ENCODE data around the gene FRMPD4.

FRMPD4 gene

GRCh38 chrX:12344954-12345353 is 206.7 kb downstream of the FRMPD4 start:
- H3K27me3 Mint-ChIP-seq = no peaks in the 10 kb centered on the region
- H3K36me3 Mint-ChIP-seq = no peaks in the 10 kb centered on the region

GRCh38 chrX:12349201-12349600 is 210.9 kb downstream of the FRMPD4 start:
- no peak overlapping the region for H3K4me3 Mint-ChIP-seq
- no peaks in the 10 kb centered on the region for H3K36me3 Mint-ChIP-seq
- CTCF ChIA-PET = no interaction called here
- no peaks in the 10 kb centered on the region for H3K4me1 Mint-ChIP-seq
- no peak overlapping the region for H3K27ac Mint-ChIP-seq
- H3K9me3 Mint-ChIP-seq = no peaks in the 10 kb centered on the region
- no peaks in the 10 kb centered on the region for H3K27me3 Mint-ChIP-seq
- no peak for DNase-seq

More at GRCh38 chrX:12344954-12345353, 206.7 kb downstream of the FRMPD4 start:
- Mint-ChIP-seq H3K9me3 (no peaks in the 10 kb centered on the region), H3K27ac (no peak overlapping the region), H3K4me3 (no peak overlapping the region), H3K4me1 (no peaks in the 10 kb centered on the region)
- DNase-seq = no peak
- CTCF ChIA-PET = no interaction called here

DNA sequence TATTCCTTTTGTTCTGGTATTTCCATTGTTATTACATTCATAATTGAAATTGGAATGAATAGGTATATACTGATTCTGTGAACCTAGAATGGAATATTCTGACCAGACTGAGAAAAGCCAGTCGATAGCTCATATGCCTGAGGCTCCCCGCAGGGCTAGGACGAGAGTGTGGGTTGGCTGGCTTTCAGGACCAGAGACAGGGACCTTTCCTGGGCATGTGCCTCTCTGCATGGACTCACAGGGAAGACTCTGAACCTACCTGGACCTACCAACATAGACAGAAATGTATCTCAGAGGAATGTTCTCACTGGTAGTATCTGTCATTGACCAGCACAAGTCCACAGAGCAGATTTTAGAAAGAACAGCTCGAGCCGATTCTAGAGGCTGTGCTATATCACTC is 214.6 kb downstream of the FRMPD4 start:
- no peak overlapping the region for H3K27ac Mint-ChIP-seq
- H3K9me3 Mint-ChIP-seq = no peaks in the 10 kb centered on the region
- no peaks in the 10 kb centered on the region for H3K36me3 Mint-ChIP-seq
- no peak for DNase-seq
- H3K4me3 Mint-ChIP-seq = no peak overlapping the region
- no peaks in the 10 kb centered on the region for H3K4me1 Mint-ChIP-seq
- CTCF ChIA-PET = no interaction called here
- H3K27me3 Mint-ChIP-seq = no peaks in the 10 kb centered on the region

DNA sequence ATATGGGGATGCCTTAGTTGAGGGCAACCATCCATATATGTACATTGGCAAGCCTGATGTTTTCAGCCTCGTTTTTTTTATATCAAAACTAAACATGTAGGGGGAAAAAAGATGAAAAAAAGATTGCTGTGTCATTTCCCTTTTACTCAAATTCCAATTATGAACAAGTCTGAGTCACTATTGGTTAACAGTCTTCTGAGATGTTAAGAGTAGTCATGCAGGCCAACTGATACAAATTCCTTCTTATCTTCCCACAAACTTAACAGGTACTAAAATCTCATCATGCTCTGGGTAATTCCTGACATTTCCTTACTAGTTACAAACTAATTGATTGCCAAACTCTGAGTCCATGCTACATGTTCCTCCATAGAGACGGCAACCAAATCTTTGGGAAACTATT is 222.1 kb downstream of the FRMPD4 start:
- H3K27me3 Mint-ChIP-seq = no peaks in the 10 kb centered on the region
- H3K36me3 Mint-ChIP-seq = no peaks in the 10 kb centered on the region
- DNase-seq = no peak
- H3K9me3 Mint-ChIP-seq = no peaks in the 10 kb centered on the region
- H3K4me3 Mint-ChIP-seq = no peak overlapping the region
- no peak overlapping the region for H3K27ac Mint-ChIP-seq
- H3K4me1 Mint-ChIP-seq = no peaks in the 10 kb centered on the region
- CTCF ChIA-PET = no interaction called here

GRCh38 chrX:12360986-12361598 is 222.8 kb downstream of the FRMPD4 start:
- no peak overlapping the region for H3K4me3 Mint-ChIP-seq
- no peaks in the 10 kb centered on the region for H3K4me1 Mint-ChIP-seq
- no peak for DNase-seq
- no peaks in the 10 kb centered on the region for H3K27me3 Mint-ChIP-seq
- CTCF ChIA-PET = no interaction called here
- H3K36me3 Mint-ChIP-seq = no peaks in the 10 kb centered on the region
- H3K27ac Mint-ChIP-seq = no peak overlapping the region
- H3K9me3 Mint-ChIP-seq = no peaks in the 10 kb centered on the region

DNA sequence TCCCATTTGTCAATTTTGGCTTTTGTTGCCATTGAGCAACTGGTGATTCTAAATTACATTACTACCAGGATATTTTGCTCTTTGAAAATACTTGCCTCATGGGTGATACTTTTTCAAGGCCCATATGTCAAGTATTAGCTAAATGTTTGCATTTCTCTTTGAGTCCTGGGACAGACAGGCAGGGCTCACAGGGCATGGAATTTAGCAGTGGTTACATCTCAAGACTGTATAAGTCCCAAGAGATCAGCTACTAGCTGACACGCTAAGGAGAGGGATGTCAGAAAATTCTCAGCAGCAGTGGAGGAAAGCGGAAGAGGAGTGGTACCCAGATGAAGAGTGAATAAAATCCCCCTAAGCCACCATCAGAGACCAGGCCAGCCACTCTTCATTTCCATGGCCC is 224.9 kb downstream of the FRMPD4 start:
- no peak overlapping the region for H3K4me3 Mint-ChIP-seq
- no peaks in the 10 kb centered on the region for H3K36me3 Mint-ChIP-seq
- CTCF ChIA-PET = no interaction called here
- H3K27ac Mint-ChIP-seq = no peak overlapping the region
- H3K27me3 Mint-ChIP-seq = no peaks in the 10 kb centered on the region
- no peak for DNase-seq
- H3K9me3 Mint-ChIP-seq = no peaks in the 10 kb centered on the region
- H3K4me1 Mint-ChIP-seq = no peaks in the 10 kb centered on the region

- no peaks in the 10 kb centered on the region for H3K36me3 Mint-ChIP-seq
- no peaks in the 10 kb centered on the region for H3K4me1 Mint-ChIP-seq
- H3K27me3 Mint-ChIP-seq = no peaks in the 10 kb centered on the region
- CTCF ChIA-PET = no interaction called here
- DNase-seq = no peak
- H3K4me3 Mint-ChIP-seq = no peak overlapping the region
- no peak overlapping the region for H3K27ac Mint-ChIP-seq
- H3K9me3 Mint-ChIP-seq = no peaks in the 10 kb centered on the region
Measured at GRCh38 chrX:12366440-12366839, 228.2 kb downstream of the FRMPD4 start.

DNA sequence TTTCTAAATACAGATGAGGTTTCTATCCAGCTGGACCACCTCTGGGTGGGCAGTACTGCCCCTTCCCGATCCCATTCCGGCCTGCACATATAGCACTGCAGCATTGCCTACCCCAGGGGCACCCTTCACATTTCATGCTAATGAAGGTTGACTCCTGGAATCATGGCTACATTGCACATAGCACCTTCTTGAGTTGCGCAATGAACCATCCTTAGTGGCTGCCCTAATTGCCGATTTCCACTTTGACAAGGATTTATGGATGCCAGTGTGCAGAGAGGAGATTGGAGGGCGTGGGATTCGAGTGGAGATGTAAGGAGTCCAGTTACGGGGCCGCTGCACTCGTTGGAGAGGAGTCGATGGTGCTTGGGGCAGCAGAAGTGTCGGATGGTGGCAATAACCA is 229.0 kb downstream of the FRMPD4 start:
- CTCF ChIA-PET = no interaction called here
- no peak for DNase-seq
- no peaks in the 10 kb centered on the region for H3K36me3 Mint-ChIP-seq
- no peaks in the 10 kb centered on the region for H3K27me3 Mint-ChIP-seq
- H3K4me3 Mint-ChIP-seq = no peak overlapping the region
- no peaks in the 10 kb centered on the region for H3K4me1 Mint-ChIP-seq
- H3K27ac Mint-ChIP-seq = no peak overlapping the region
- H3K9me3 Mint-ChIP-seq = no peaks in the 10 kb centered on the region

- CTCF ChIA-PET = no interaction called here
- Mint-ChIP-seq H3K27me3 (no peaks in the 10 kb centered on the region), H3K4me1 (no peaks in the 10 kb centered on the region), H3K9me3 (no peaks in the 10 kb centered on the region), H3K36me3 (no peaks in the 10 kb centered on the region), H3K27ac (no peak overlapping the region), H3K4me3 (no peak overlapping the region)
- no peak for DNase-seq
Measured at GRCh38 chrX:12370497-12370986, 232.3 kb downstream of the FRMPD4 start.

- no peak for DNase-seq
- no peaks in the 10 kb centered on the region for H3K36me3 Mint-ChIP-seq
- H3K27me3 Mint-ChIP-seq = no peaks in the 10 kb centered on the region
- H3K9me3 Mint-ChIP-seq = no peaks in the 10 kb centered on the region
- no peak overlapping the region for H3K27ac Mint-ChIP-seq
- no peaks in the 10 kb centered on the region for H3K4me1 Mint-ChIP-seq
- CTCF ChIA-PET = no interaction called here
- H3K4me3 Mint-ChIP-seq = no peak overlapping the region
Measured at GRCh38 chrX:12372111-12372510, 233.8 kb downstream of the FRMPD4 start.

GRCh38 chrX:12374286-12374685 is 236.0 kb downstream of the FRMPD4 start:
- H3K4me3 Mint-ChIP-seq = no peak overlapping the region
- no peaks in the 10 kb centered on the region for H3K36me3 Mint-ChIP-seq
- CTCF ChIA-PET = interaction anchor here (0.7 kb wide), 1 partner anchor 334 kb away, joined by 3 read pairs; no protein-coding TSS in a partner anchor
- no peaks in the 10 kb centered on the region for H3K4me1 Mint-ChIP-seq
- no peak overlapping the region for H3K27ac Mint-ChIP-seq
- DNase-seq = no peak
- H3K27me3 Mint-ChIP-seq = no peaks in the 10 kb centered on the region
- no peaks in the 10 kb centered on the region for H3K9me3 Mint-ChIP-seq

GRCh38 chrX:12378253-12378652 is 240.0 kb downstream of the FRMPD4 start:
- Mint-ChIP-seq H3K36me3 (no peaks in the 10 kb centered on the region), H3K4me3 (no peak overlapping the region), H3K9me3 (no peaks in the 10 kb centered on the region)

GRCh38 chrX:12378706-12379105 is 240.4 kb downstream of the FRMPD4 start:
- CTCF ChIA-PET = no interaction called here
- Mint-ChIP-seq H3K4me3 (no peak overlapping the region), H3K27me3 (no peaks in the 10 kb centered on the region), H3K27ac (no peak overlapping the region), H3K36me3 (no peaks in the 10 kb centered on the region), H3K4me1 (no peaks in the 10 kb centered on the region), H3K9me3 (no peaks in the 10 kb centered on the region)
- no peak for DNase-seq

More at GRCh38 chrX:12378253-12378652, 240.0 kb downstream of the FRMPD4 start:
- no peaks in the 10 kb centered on the region for H3K27me3 Mint-ChIP-seq
- H3K27ac Mint-ChIP-seq = no peak overlapping the region
- no peaks in the 10 kb centered on the region for H3K4me1 Mint-ChIP-seq
- DNase-seq = no peak
- CTCF ChIA-PET = no interaction called here

- Mint-ChIP-seq H3K27ac (no peak overlapping the region), H3K27me3 (no peaks in the 10 kb centered on the region), H3K4me1 (no peaks in the 10 kb centered on the region), H3K36me3 (no peaks in the 10 kb centered on the region), H3K9me3 (no peaks in the 10 kb centered on the region), H3K4me3 (no peak overlapping the region)
- DNase-seq = no peak
- CTCF ChIA-PET = no interaction called here
Measured at GRCh38 chrX:12379671-12380070, 241.4 kb downstream of the FRMPD4 start.

DNA sequence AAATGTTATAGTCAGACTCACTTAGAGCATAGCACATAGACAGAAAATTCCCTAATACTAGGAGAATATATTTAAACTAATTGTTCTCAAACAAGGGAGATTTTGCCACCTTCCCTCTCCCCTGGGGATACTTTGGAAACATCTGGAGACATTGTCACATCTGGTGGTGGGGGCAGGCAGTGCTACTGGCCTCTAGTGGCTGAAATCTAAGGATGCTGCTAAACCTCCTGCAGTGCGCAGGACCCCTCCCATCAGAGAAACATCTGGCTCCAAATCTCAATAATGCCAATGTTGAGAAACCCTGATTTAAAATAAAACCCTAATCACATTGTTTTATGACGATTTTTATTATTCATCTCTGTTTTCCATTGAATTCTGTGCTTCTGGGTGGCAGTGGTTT is 244.9 kb downstream of the FRMPD4 start:
- H3K36me3 Mint-ChIP-seq = no peaks in the 10 kb centered on the region
- CTCF ChIA-PET = no interaction called here
- no peaks in the 10 kb centered on the region for H3K9me3 Mint-ChIP-seq
- H3K4me3 Mint-ChIP-seq = no peak overlapping the region
- no peaks in the 10 kb centered on the region for H3K27me3 Mint-ChIP-seq
- no peak overlapping the region for H3K27ac Mint-ChIP-seq
- no peak for DNase-seq
- no peaks in the 10 kb centered on the region for H3K4me1 Mint-ChIP-seq

DNA sequence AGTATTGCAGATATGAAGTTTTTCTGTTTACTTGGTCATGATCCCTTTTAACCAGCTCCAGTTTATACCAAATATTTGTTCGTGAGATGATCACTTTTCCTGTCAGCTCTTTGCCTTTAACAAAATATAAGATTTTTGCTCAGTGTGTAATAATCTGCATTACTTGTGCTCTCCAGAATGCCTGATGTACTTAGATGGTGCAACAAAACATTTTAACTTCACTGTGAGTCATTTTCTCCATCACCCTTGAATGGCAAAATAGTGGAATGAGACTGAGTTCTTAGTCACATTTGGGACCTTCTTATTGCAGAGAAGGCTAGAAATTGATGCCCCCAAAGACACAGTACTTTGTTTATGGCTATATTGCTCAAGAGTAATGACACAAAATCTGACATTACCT is 252.0 kb downstream of the FRMPD4 start:
- no peak for DNase-seq
- Mint-ChIP-seq H3K27ac (no peak overlapping the region), H3K4me3 (no peak overlapping the region), H3K27me3 (no peaks in the 10 kb centered on the region), H3K36me3 (no peaks in the 10 kb centered on the region), H3K4me1 (no peaks in the 10 kb centered on the region), H3K9me3 (no peaks in the 10 kb centered on the region)
- CTCF ChIA-PET = no interaction called here
